Neuronal stem cell (in vitro differentiated cells): Measurements from ENCODE around the gene PARP6.

ENCODE experiments used
- DNase-seq: peaks from one replicate; pipeline ENCODE4 v3.0.0-alpha.2; 2013; ENCODE audit warnings: low spot score
- H2AFZ ChIP-seq: one replicate; pipeline ENCODE4 v1.6.1; 2013; ENCODE audit warnings: mild to moderate bottlenecking, low read length, inconsistent platforms
- H2AK5ac ChIP-seq: 2 replicates; pipeline ENCODE4 v1.6.1; 2013; ENCODE audit warnings: low read depth, mild to moderate bottlenecking, inconsistent platforms, low read length, moderate library complexity, mixed read lengths
- H2BK120ac ChIP-seq: 2 replicates; pipeline ENCODE4 v1.6.1; 2013; ENCODE audit warnings: low read depth, mild to moderate bottlenecking, inconsistent platforms, low read length, moderate library complexity, mixed read lengths
- H2BK12ac ChIP-seq: one replicate; pipeline ENCODE4 v1.6.1; 2013; ENCODE audit warnings: low read length, inconsistent platforms
- H2BK15ac ChIP-seq: 2 replicates; pipeline ENCODE4 v1.6.1; 2013; ENCODE audit warnings: mild to moderate bottlenecking, low read length, inconsistent platforms, mixed read lengths
- H2BK5ac ChIP-seq: one replicate; pipeline ENCODE4 v1.6.1; 2013; ENCODE audit warnings: inconsistent platforms, mild to moderate bottlenecking, low read length, moderate library complexity
- H3K14ac ChIP-seq: one replicate; pipeline ENCODE4 v1.6.1; 2013; ENCODE audit warnings: low read length, inconsistent platforms
- H3K18ac ChIP-seq: 2 replicates; pipeline ENCODE4 v1.6.1; 2013; ENCODE audit warnings: low read length, inconsistent platforms
- H3K23ac ChIP-seq: 2 replicates; pipeline ENCODE4 v1.6.1; 2013; ENCODE audit warnings: low read depth, mild to moderate bottlenecking, mixed read lengths, low read length, inconsistent platforms; ENCODE audit not compliant: poor library complexity
- H3K27ac ChIP-seq: replicated peaks from 3 replicates; pipeline ENCODE4 v1.5.1; 2013; ENCODE audit warnings: low read length, inconsistent platforms
- H3K27me3 ChIP-seq, 3 experiments: 2 replicates each; pipeline ENCODE4 v1.6.1; 2013; ENCODE audit warnings: low read length in 3 of 3, mild to moderate bottlenecking in 2 of 3, inconsistent platforms in 1 of 3, low read depth in 1 of 3, mixed read lengths in 1 of 3, moderate library complexity in 1 of 3; ENCODE audit not compliant: control insufficient read depth in 3 of 3, insufficient read depth in 3 of 3
- H3K36me3 ChIP-seq, 2 donors: replicated peaks in 1 of 2; 2 replicates each; pipeline ENCODE4 v1.6.1; 2013; ENCODE audit warnings: low read length in 2 of 2; ENCODE audit not compliant: control insufficient read depth in 2 of 2, insufficient read depth in 2 of 2
- H3K4ac ChIP-seq: 2 replicates; pipeline ENCODE4 v1.6.1; 2013; ENCODE audit warnings: inconsistent platforms, mild to moderate bottlenecking, low read length, moderate library complexity
- H3K4me1 ChIP-seq, 2 donors: 1 replicate in 1 of 2; 2 replicates in 1 of 2; pipeline ENCODE4 v1.6.1; 2013; ENCODE audit warnings: low read length in 2 of 2, low read depth in 1 of 2; ENCODE audit not compliant: control insufficient read depth in 2 of 2, insufficient read depth in 1 of 2
- H3K4me2 ChIP-seq: one replicate; pipeline ENCODE4 v1.6.1; 2013; ENCODE audit warnings: mild to moderate bottlenecking, low read length, inconsistent platforms; ENCODE audit not compliant: insufficient read depth, poor library complexity, severe bottlenecking
- H3K4me3 ChIP-seq, 2 donors: 2 replicates each; pipeline ENCODE4 v1.5.1; 2013; ENCODE audit warnings: low read length in 2 of 2, mild to moderate bottlenecking in 2 of 2, inconsistent platforms in 1 of 2, moderate library complexity in 1 of 2
- H3K79me1 ChIP-seq: one replicate; pipeline ENCODE4 v1.6.1; 2013; ENCODE audit warnings: low read depth, mild to moderate bottlenecking, inconsistent platforms, low read length, moderate library complexity
- H3K9ac ChIP-seq: one replicate; pipeline ENCODE4 v1.6.1; 2013; ENCODE audit warnings: mild to moderate bottlenecking, low read depth, low read length, inconsistent platforms; ENCODE audit not compliant: poor library complexity
- H3K9me3 ChIP-seq, 2 donors: replicated peaks in 1 of 2; 2 replicates each; pipeline versions ENCODE3 to v1.6.1; 2013; ENCODE audit warnings: low read length in 2 of 2, mild to moderate bottlenecking in 2 of 2, inconsistent platforms in 1 of 2, low read depth in 1 of 2, mixed read lengths in 1 of 2, moderate library complexity in 1 of 2; ENCODE audit not compliant: control insufficient read depth in 2 of 2, insufficient read depth in 1 of 2
- H4K8ac ChIP-seq: one replicate; pipeline ENCODE4 v1.6.1; 2013; ENCODE audit warnings: low read depth, mild to moderate bottlenecking, inconsistent platforms, low read length, moderate library complexity
- H4K91ac ChIP-seq: one replicate; pipeline ENCODE4 v1.6.1; 2013; ENCODE audit warnings: low read length, low read depth, mild to moderate bottlenecking, inconsistent platforms; ENCODE audit not compliant: poor library complexity
- WGBS, 2 donors: extraction: QIAGEN DNeasy Blood & Tissue Kit; methylation state at CpG; one replicate each; pipeline ENCODE4 v1.1.7; 2013; ENCODE audit warnings: missing lambda C conversion rate in 2 of 2, mixed read lengths in 1 of 2; ENCODE audit not compliant: insufficient read length in 2 of 2, insufficient replicate concordance in 1 of 2; ENCODE audit errors: extremely low coverage in 2 of 2; 5-methylcytosine and 5-hydroxymethylcytosine counted together

PARP6 gene

GRCh38 chr15:72236381-72237003 is 35.9 kb downstream of the PARP6 start:
- Histone ChIP-seq H3K36me3 (peaks cover 6 to 28% of the 10 kb centered on the region in 2 donors), H3K4ac (no peak overlapping the region), H3K18ac (no peak overlapping the region), H3K4me2 (no peak overlapping the region), H3K4me3 (no peak overlapping the region), H2BK120ac (no peak overlapping the region), H2BK12ac (no peak overlapping the region), H3K79me1 (no peaks in the 10 kb centered on the region), H3K27ac (no peak overlapping the region), H4K8ac (no peak overlapping the region), H3K14ac (no peak overlapping the region), H2BK15ac (no peak overlapping the region), H3K27me3 (no peaks in the 10 kb centered on the region), H2AFZ (no peak overlapping the region), H2AK5ac (no peak overlapping the region), H4K91ac (no peak overlapping the region), H3K23ac (no peak overlapping the region), H2BK5ac (no peak overlapping the region), H3K9ac (no peak overlapping the region), H3K4me1 (peaks cover 8 to 9% of the 10 kb centered on the region in 2 donors), H3K9me3 (no peaks in the 10 kb centered on the region)
- no CpG with 5 or more reads among the region's 2 CpGs for WGBS, 2 donors
- no peak for DNase-seq

GRCh38 chr15:72235298-72235697 is 37.1 kb downstream of the PARP6 start:
- Histone ChIP-seq H3K9me3 (no peaks in the 10 kb centered on the region), H2BK120ac (no peak overlapping the region), H3K23ac (no peak overlapping the region), H2BK15ac (no peak overlapping the region), H4K91ac (no peak overlapping the region), H2AK5ac (no peak overlapping the region), H3K27me3 (no peaks in the 10 kb centered on the region), H2AFZ (no peak overlapping the region), H3K4ac (no peak overlapping the region), H4K8ac (no peak overlapping the region), H3K36me3 (peaks cover 0 to 16% of the 10 kb centered on the region in 2 donors), H2BK12ac (no peak overlapping the region), H3K27ac (no peak overlapping the region), H2BK5ac (no peak overlapping the region), H3K4me3 (no peak overlapping the region), H3K4me2 (no peak overlapping the region), H3K9ac (no peak overlapping the region), H3K79me1 (peaks cover 2% of the 10 kb centered on the region), H3K4me1 (peaks cover 8 to 9% of the 10 kb centered on the region in 2 donors), H3K18ac (no peak overlapping the region), H3K14ac (no peak overlapping the region)
- no CpG with 5 or more reads among the region's 4 CpGs for WGBS, 2 donors
- no peak for DNase-seq

DNA sequence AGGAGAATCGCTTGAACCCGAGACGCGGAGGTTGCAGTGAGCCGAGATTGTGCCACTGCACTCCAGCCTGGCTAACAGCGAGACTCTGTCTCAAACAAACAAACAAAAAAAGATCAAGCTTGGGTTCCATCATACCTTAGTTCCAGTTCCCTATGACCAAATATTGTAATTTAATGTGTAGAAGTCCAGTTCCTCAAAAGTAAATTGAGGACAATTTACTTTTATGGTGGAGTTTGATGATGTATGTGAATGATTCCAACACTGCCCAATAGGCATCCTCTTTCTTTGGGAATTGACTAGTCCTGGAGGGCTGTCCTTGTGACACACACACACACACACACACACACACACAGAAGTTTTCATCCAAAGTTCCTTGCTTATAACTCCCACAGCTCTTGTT is 38.6 kb downstream of the PARP6 start:
- Histone ChIP-seq H2BK5ac (no peak overlapping the region), H3K23ac (no peak overlapping the region), H2AK5ac (no peak overlapping the region), H3K4me1 (peaks cover 16 to 17% of the 10 kb centered on the region in 2 donors), H3K36me3 (peaks cover 0 to 13% of the 10 kb centered on the region in 2 donors), H3K4ac (no peak overlapping the region), H4K91ac (no peak overlapping the region), H3K18ac (no peak overlapping the region), H2BK120ac (no peak overlapping the region), H3K79me1 (peaks cover 7% of the 10 kb centered on the region), H3K27me3 (no peaks in the 10 kb centered on the region), H3K4me3 (no peak overlapping the region), H3K9me3 (no peaks in the 10 kb centered on the region), H2BK15ac (no peak overlapping the region), H3K14ac (no peak overlapping the region), H3K4me2 (no peak overlapping the region), H2AFZ (no peak overlapping the region), H3K9ac (no peak overlapping the region), H2BK12ac (no peak overlapping the region), H4K8ac (no peak overlapping the region), H3K27ac (no peak overlapping the region)
- no CpG with 5 or more reads among the region's 6 CpGs for WGBS, 2 donors
- DNase-seq, result no peak

- H4K8ac ChIP-seq, result no peak overlapping the region
- no peak overlapping the region for H2BK12ac ChIP-seq
- H2AFZ ChIP-seq, result peak overlapping the region; percentile 93
- peak overlapping the region; percentile 78 to 100 for H3K4me3 ChIP-seq
- H4K91ac ChIP-seq, result no peak overlapping the region
- H2BK15ac ChIP-seq, result no peak overlapping the region
- H3K27me3 ChIP-seq, result no peaks in the 10 kb centered on the region
- H3K4me1 ChIP-seq, result peaks cover 18 to 28% of the 10 kb centered on the region in 2 donors
- H3K9me3 ChIP-seq, result no peaks in the 10 kb centered on the region
- no peak overlapping the region for H2BK120ac ChIP-seq
- peak overlapping the region; percentile 11 for H3K14ac ChIP-seq
- peaks cover 7% of the 10 kb centered on the region for H3K79me1 ChIP-seq
- peak overlapping the region; percentile 92 for H3K9ac ChIP-seq
- H3K4me2 ChIP-seq, result peak overlapping the region; percentile 79
- DNase-seq, result no peak
- WGBS, 2 donors, result no CpG with 5 or more reads among the region's 16 CpGs
- peaks cover 0 to 17% of the 10 kb centered on the region in 2 donors for H3K36me3 ChIP-seq
- H3K23ac ChIP-seq, result peak overlapping the region; percentile 89
- H2AK5ac ChIP-seq, result no peak overlapping the region
- H3K27ac ChIP-seq, result peak overlapping the region; percentile 75
- H2BK5ac ChIP-seq, result peak overlapping the region; percentile 76
- peak overlapping the region; percentile 95 for H3K18ac ChIP-seq
- H3K4ac ChIP-seq, result no peak overlapping the region
These were observed 40.4 kb downstream of the PARP6 start for GRCh38 chr15:72231833-72232478.
